ENCODE results near the gene PTPN13.

Gene PTPN13

DNA sequence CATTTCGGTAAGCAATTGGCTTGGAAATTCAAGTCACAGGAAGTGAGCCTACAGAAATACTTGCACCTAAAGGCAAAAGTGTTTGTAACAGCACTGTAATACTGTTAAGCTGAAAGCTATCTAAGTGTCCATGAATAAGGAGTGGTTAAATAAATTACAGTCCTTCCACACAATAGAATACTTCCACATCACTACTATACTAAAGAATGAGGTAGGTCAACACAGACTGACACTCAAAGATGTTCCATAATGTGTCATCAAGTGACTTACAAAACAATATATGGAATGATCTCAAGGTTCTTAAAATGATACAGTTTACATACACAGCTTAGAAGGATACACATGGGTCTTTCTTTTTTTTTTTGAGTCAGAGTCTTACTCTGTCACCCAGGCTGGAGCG, 228.0 kb downstream of the PTPN13 start:
- no peaks in the 10 kb centered on the region for H3K9me3 ChIP-seq (ENCODE audit: insufficient read depth, low read depth, low read length)
- no peak overlapping the region for H3K4me3 ChIP-seq (ENCODE audit: low read length)
- no peaks in the 10 kb centered on the region for H3K27me3 ChIP-seq (ENCODE audit: insufficient read depth, low read length)
- H3K4me1 ChIP-seq (ENCODE audit: insufficient read depth, low read length): no peaks in the 10 kb centered on the region; the same call in 1 of the 2 replicates
- H3K36me3 ChIP-seq (ENCODE audit: insufficient read depth, low read depth, low read length): no peaks in the 10 kb centered on the region
- H3K9ac ChIP-seq (ENCODE audit: low read depth, low read length): no peak overlapping the region
- H3K27ac ChIP-seq (ENCODE audit: low read length): no peak overlapping the region

DNA sequence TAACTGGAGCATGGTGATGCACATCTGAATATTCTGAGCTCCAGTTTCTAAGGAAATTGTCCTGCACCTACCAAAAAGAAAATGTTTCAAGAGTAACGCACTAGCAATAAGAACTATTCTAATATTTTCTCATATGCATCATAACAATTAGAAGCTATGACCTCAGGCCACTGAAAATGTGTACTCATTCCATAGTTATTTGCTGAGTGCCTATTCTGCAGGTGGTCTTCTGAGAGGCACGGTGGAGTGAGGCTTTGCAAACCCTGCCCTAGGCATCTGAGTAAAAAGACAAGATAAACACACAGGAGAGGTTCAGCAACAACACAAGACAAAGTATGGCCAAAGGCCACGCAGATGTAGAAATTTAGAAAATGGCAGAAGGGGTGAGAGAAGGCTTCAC, 231.4 kb downstream of the PTPN13 start:
- H3K9ac ChIP-seq (ENCODE audit: low read depth, low read length): no peak overlapping the region
- H3K4me3 ChIP-seq (ENCODE audit: low read length): no peak overlapping the region
- no peaks in the 10 kb centered on the region for H3K36me3 ChIP-seq (ENCODE audit: insufficient read depth, low read depth, low read length)
- no peak overlapping the region for H3K27ac ChIP-seq (ENCODE audit: low read length)
- H3K4me1 ChIP-seq (ENCODE audit: insufficient read depth, low read length): no peaks in the 10 kb centered on the region; the same call in 1 of the 2 replicates
- H3K9me3 ChIP-seq (ENCODE audit: insufficient read depth, low read depth, low read length): no peaks in the 10 kb centered on the region
- no peaks in the 10 kb centered on the region for H3K27me3 ChIP-seq (ENCODE audit: insufficient read depth, low read length)

DNA sequence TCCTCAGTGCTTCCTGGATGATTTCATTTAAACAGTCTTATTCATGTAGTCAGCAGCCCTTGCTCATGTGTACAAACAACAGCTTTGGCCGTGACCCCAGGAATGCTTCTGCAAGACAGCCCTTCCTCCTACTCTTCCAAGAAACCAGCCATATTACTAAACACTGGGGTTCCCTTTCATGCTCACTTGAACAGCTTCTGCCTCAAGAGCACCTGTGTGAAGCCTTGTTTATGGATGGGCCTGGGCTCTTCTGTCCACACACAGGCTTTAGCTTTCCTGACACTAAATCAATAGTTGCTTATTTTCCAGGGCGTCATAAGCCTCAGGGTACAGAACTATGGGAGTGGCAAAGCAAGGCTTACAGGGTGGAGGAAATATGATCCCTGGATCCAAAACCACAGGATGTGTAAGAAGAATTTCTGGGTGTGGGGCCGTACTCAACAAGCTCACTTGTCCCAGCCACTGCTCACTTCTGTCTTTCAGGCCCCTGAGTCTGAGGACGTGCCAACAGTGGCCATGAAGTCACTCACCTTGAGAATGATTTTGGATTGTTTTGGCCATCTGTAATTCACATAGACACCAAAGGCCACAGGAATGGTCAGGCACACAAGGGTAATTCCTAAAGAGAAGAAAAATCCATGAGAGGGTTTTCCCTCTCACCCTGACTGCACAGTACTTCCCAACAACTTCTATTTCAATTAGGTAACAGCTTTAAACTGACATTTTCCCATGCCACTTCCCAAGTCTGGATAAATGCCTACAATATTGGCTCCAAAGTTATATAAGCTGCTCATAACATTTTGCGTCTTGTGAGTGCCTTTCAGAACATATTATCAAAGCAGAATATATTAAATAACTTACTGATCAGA, 237.4 kb downstream of the PTPN13 start:
- H3K4me3 ChIP-seq (ENCODE audit: low read length): no peak overlapping the region
- H3K27ac ChIP-seq (ENCODE audit: low read length): no peak overlapping the region
- H3K36me3 ChIP-seq (ENCODE audit: insufficient read depth, low read depth, low read length): no peaks in the 10 kb centered on the region

DNA sequence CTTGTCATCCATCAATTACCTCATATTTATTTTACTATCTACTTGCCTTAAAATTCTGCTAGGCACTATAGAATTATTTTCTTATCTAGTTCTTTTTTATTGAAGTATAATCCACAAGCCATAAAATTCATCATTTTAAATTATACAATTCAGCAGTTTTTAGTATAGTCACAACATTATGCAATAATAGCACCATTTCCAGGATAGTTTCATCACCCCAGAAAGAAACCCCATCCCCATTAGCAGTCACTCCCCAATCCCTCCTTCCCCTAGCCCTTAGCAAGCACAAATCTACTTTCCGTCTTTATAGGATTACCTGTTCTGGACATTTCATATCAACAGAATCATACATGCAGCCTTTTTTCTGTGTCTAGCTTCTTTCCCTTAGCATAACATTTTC, 239.5 kb downstream of the PTPN13 start:
- Histone ChIP-seq H3K9me3 (ENCODE audit: insufficient read depth, low read depth, low read length) (no peaks in the 10 kb centered on the region), H3K4me3 (ENCODE audit: low read length) (no peak overlapping the region), H3K27ac (ENCODE audit: low read length) (no peak overlapping the region), H3K36me3 (ENCODE audit: insufficient read depth, low read depth, low read length) (no peaks in the 10 kb centered on the region), H3K9ac (ENCODE audit: low read depth, low read length) (no peak overlapping the region), H3K27me3 (ENCODE audit: insufficient read depth, low read length) (no peaks in the 10 kb centered on the region), H3K4me1 (ENCODE audit: insufficient read depth, low read length) (no peaks in the 10 kb centered on the region)

More for the DNA sequence above, 237.4 kb downstream of the PTPN13 start:
- Histone ChIP-seq H3K9ac (ENCODE audit: low read depth, low read length) (no peak overlapping the region), H3K27me3 (ENCODE audit: insufficient read depth, low read length) (no peaks in the 10 kb centered on the region), H3K9me3 (ENCODE audit: insufficient read depth, low read depth, low read length) (no peaks in the 10 kb centered on the region), H3K4me1 (ENCODE audit: insufficient read depth, low read length) (no peaks in the 10 kb centered on the region)

- Histone ChIP-seq H3K9ac (ENCODE audit: low read depth, low read length) (no peak overlapping the region), H3K4me3 (ENCODE audit: low read length) (no peak overlapping the region), H3K27me3 (ENCODE audit: insufficient read depth, low read length) (no peaks in the 10 kb centered on the region), H3K4me1 (ENCODE audit: insufficient read depth, low read length) (no peaks in the 10 kb centered on the region), H3K9me3 (ENCODE audit: insufficient read depth, low read depth, low read length) (no peaks in the 10 kb centered on the region), H3K36me3 (ENCODE audit: insufficient read depth, low read depth, low read length) (no peaks in the 10 kb centered on the region), H3K27ac (ENCODE audit: low read length) (no peak overlapping the region)
Measured at GRCh38 chr4:86834901-86835300, 240.8 kb downstream of the PTPN13 start.

DNA sequence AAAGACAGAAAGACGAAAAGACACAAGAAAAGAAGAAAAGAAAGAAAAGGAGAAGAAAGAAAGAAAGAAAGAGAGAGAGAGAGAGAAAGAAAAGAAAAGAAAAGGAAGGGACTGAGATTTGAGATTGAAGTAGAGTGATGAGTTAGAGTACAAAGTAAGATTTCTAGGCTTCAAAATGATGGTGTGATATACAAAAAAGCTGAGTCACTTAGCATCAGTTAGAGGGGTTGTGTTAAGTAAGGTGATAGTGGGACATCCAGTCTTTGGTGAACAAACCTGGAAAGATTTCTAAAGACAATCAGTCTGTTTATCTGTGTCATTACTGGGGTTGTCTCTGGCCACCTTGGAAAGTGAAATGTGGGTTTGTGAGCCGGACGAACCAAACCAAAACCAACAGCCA, 241.6 kb downstream of the PTPN13 start:
- no peaks in the 10 kb centered on the region for H3K9me3 ChIP-seq (ENCODE audit: insufficient read depth, low read depth, low read length)
- no peaks in the 10 kb centered on the region for H3K36me3 ChIP-seq (ENCODE audit: insufficient read depth, low read depth, low read length)
- H3K27me3 ChIP-seq (ENCODE audit: insufficient read depth, low read length): no peaks in the 10 kb centered on the region
- no peak overlapping the region for H3K9ac ChIP-seq (ENCODE audit: low read depth, low read length)
- H3K27ac ChIP-seq (ENCODE audit: low read length): no peak overlapping the region
- H3K4me3 ChIP-seq (ENCODE audit: low read length): no peak overlapping the region
- H3K4me1 ChIP-seq (ENCODE audit: insufficient read depth, low read length): no peaks in the 10 kb centered on the region

DNA sequence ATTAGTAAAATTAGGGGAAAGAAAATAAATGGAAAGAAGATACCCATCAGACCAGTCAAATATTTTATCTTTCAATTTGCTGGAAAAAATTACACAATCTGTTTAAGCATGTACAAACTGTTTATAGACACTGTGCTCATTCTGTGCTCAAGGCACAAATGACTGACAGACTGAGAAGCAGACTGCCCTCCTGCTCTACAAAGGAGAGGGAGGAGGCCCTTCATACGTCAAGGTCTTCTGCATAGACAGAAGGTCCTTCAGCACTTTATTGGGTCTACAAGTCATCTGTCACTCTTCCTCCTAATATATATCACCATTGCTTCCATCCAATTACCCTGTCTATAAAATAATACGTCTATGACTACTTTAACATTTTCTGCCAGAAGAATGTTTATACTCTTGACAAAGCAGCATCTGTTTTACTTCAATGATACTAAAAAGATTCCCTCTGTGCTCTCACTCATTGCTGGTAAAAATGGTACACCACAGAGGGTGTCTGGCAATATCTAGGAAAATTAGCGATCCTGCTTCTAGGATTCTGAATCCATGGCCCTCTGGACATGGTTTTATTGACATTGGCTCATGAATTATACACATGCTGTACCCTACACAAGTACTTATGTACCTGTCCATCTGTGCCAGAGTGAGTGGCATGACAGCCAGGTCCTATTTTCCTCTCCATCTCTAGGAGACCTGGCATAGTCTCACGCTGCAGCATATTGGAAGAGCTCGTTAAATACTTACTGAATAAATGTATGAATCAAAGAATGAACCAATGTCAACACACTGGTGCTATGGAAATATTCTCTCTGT, 243.8 kb downstream of the PTPN13 start:
- no peak overlapping the region for H3K4me3 ChIP-seq (ENCODE audit: low read length)
- no peak overlapping the region for H3K9ac ChIP-seq (ENCODE audit: low read depth, low read length)
- no peak overlapping the region for H3K27ac ChIP-seq (ENCODE audit: low read length)
- H3K27me3 ChIP-seq (ENCODE audit: insufficient read depth, low read length): no peaks in the 10 kb centered on the region
- no peaks in the 10 kb centered on the region for H3K36me3 ChIP-seq (ENCODE audit: insufficient read depth, low read depth, low read length)
- H3K9me3 ChIP-seq (ENCODE audit: insufficient read depth, low read depth, low read length): no peaks in the 10 kb centered on the region
- no peaks in the 10 kb centered on the region for H3K4me1 ChIP-seq (ENCODE audit: insufficient read depth, low read length)

DNA sequence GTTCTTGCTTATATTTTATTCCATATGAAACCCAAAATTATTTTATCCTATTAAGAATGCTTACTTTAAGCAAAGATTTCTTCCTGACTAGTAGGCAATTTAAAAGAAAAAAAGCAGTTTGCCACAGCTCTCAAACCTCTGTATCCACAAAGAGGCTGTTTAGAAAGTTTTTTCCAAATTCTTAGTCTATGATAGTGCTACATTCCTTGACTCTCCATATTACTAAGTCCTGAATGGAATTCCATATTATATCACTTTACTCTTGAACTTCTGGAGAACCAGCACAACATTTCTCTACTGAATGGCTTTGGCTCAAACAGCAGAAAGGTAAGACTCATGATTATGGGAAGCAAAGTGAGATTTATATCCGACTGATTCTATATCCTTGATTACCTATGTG, 246.7 kb downstream of the PTPN13 start:
- Histone ChIP-seq H3K4me1 (ENCODE audit: insufficient read depth, low read length) (no peaks in the 10 kb centered on the region), H3K9ac (ENCODE audit: low read depth, low read length) (no peak overlapping the region), H3K9me3 (ENCODE audit: insufficient read depth, low read depth, low read length) (no peaks in the 10 kb centered on the region), H3K27ac (ENCODE audit: low read length) (no peak overlapping the region), H3K27me3 (ENCODE audit: insufficient read depth, low read length) (no peaks in the 10 kb centered on the region), H3K36me3 (ENCODE audit: insufficient read depth, low read depth, low read length) (no peaks in the 10 kb centered on the region), H3K4me3 (ENCODE audit: low read length) (no peak overlapping the region)

GRCh38 chr4:86841309-86841708, 247.2 kb downstream of the PTPN13 start:
- H3K4me1 ChIP-seq (ENCODE audit: insufficient read depth, low read length): no peaks in the 10 kb centered on the region
- H3K27ac ChIP-seq (ENCODE audit: low read length): no peak overlapping the region
- no peaks in the 10 kb centered on the region for H3K9me3 ChIP-seq (ENCODE audit: insufficient read depth, low read depth, low read length)

DNA sequence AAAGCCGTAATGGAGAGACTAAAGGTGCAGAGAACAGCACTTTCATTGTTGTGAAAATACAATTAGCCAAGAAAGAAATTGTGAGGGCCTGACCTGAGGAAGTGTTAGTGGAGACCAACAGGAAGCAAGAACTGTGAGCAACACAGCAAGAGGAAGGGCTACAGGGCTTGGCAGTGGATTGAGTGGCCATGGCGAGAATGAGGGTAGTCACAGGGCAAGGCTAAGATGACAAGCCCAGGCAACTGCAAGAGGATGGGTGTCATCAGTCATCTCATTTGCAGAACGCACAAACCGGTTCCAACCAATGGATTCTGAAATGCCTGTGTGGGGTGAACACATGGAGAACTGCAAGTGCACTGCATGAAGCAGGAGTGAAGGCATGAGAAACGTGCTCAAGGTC, 251.5 kb downstream of the PTPN13 start:
- H3K36me3 ChIP-seq (ENCODE audit: insufficient read depth, low read depth, low read length): no peaks in the 10 kb centered on the region
- H3K9me3 ChIP-seq (ENCODE audit: insufficient read depth, low read depth, low read length): no peaks in the 10 kb centered on the region
- no peak overlapping the region for H3K4me3 ChIP-seq (ENCODE audit: low read length)
- H3K9ac ChIP-seq (ENCODE audit: low read depth, low read length): no peak overlapping the region
- H3K27ac ChIP-seq (ENCODE audit: low read length): no peak overlapping the region
- H3K27me3 ChIP-seq (ENCODE audit: insufficient read depth, low read length): no peaks in the 10 kb centered on the region
- H3K4me1 ChIP-seq (ENCODE audit: insufficient read depth, low read length): peaks cover 6% of the 10 kb centered on the region; the same call in 1 of the 2 replicates

More at GRCh38 chr4:86841309-86841708, 247.2 kb downstream of the PTPN13 start:
- H3K27me3 ChIP-seq (ENCODE audit: insufficient read depth, low read length): no peaks in the 10 kb centered on the region
- no peaks in the 10 kb centered on the region for H3K36me3 ChIP-seq (ENCODE audit: insufficient read depth, low read depth, low read length)
- no peak overlapping the region for H3K4me3 ChIP-seq (ENCODE audit: low read length)
- H3K9ac ChIP-seq (ENCODE audit: low read depth, low read length): no peak overlapping the region

DNA sequence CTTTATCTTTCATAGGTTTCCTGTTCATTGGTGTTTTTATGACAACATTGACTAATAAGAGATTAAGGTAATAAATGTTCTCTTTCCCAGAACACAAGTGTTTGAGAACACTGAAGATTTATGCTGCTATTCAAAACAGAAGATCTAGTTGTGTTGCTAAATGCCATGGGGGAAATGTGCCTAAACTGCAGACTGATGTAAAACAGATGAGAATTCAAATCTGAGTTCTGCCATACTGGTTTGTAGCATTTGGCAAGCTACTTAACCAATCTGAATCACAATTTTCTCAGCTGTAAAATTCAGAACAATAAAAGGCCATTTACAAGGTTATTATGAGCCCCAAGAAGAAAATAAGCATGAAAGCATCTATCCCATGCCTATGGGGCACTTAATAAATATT, 252.8 kb downstream of the PTPN13 start:
- no peaks in the 10 kb centered on the region for H3K36me3 ChIP-seq (ENCODE audit: insufficient read depth, low read depth, low read length)
- H3K27me3 ChIP-seq (ENCODE audit: insufficient read depth, low read length): no peaks in the 10 kb centered on the region
- no peak overlapping the region for H3K27ac ChIP-seq (ENCODE audit: low read length)
- H3K9me3 ChIP-seq (ENCODE audit: insufficient read depth, low read depth, low read length): no peaks in the 10 kb centered on the region
- H3K9ac ChIP-seq (ENCODE audit: low read depth, low read length): no peak overlapping the region
- H3K4me1 ChIP-seq (ENCODE audit: insufficient read depth, low read length): peaks cover 6% of the 10 kb centered on the region; the same call in 1 of the 2 replicates
- no peak overlapping the region for H3K4me3 ChIP-seq (ENCODE audit: low read length)

- no peaks in the 10 kb centered on the region for H3K9me3 ChIP-seq (ENCODE audit: insufficient read depth, low read depth, low read length)
- no peaks in the 10 kb centered on the region for H3K27me3 ChIP-seq (ENCODE audit: insufficient read depth, low read length)
- H3K4me1 ChIP-seq (ENCODE audit: insufficient read depth, low read length): peaks cover 6% of the 10 kb centered on the region; the same call in 1 of the 2 replicates
- H3K9ac ChIP-seq (ENCODE audit: low read depth, low read length): no peak overlapping the region
- no peak overlapping the region for H3K27ac ChIP-seq (ENCODE audit: low read length)
- no peak overlapping the region for H3K4me3 ChIP-seq (ENCODE audit: low read length)
- no peaks in the 10 kb centered on the region for H3K36me3 ChIP-seq (ENCODE audit: insufficient read depth, low read depth, low read length)
Measured at GRCh38 chr4:86847571-86847970, 253.5 kb downstream of the PTPN13 start.
